Measurements from ENCODE around the gene RABGGTA. TPM values are rescaled to one million over a fixed set of nuclear protein-coding genes. Genes with fewer than 3 reads are reported as not detected.
"Not testable (repeated sequence)": the region's sequence is repeated elsewhere in the genome, so short reads cannot be mapped to it uniquely, and the experiment has no call there.

Gene RABGGTA
- total RNA-seq, 2 experiments from 2014 or later: 37.6 to 42.7 TPM

DNA sequence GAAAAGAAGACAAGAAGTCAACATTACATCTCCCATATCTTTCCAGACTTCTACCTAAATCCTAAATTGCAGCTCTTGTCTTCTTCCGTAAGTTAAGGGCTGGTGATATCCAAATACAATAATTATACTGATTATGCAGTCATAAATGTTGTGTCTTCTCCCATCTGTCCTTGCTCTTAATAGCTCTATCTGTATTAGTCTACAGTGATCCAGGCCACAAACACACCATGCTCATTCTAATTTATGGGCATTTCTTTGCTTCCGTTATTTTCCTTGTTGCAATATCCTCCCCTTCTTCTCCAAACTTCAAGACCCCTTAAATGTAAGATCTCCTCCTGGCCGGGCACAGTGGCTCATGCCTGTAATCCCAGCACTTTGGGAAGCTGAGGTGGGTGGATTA lies 51.9 kb downstream of the RABGGTA start:
- Mint-ChIP-seq H3K27me3 (no peaks in the 10 kb centered on the region), H3K4me1 (ENCODE audit: low read depth) (peaks cover 19% of the 10 kb centered on the region), H3K9me3 (no peaks in the 10 kb centered on the region), H3K4me3 (no peak overlapping the region), H3K36me3 (ENCODE audit: low read depth) (peaks cover 9% of the 10 kb centered on the region), H3K27ac (no peak overlapping the region)
- ChIA-PET POLR2A (interaction anchor here (0.7 to 1.3 kb wide), 5 partner anchors 9 to 58 kb away, joined by 3 to 5 read pairs (median 3); partner anchors contain the start of gene IRF9), CTCF (interaction anchor here (0.7 to 2.6 kb wide), 5 partner anchors 9 to 89 kb away, joined by 3 to 12 read pairs (median 6); partner anchors contain the start of genes CIDEB and TINF2)
- no peak for TF ChIP-seq CTCF (IDR thresholded peaks at IDR 0.05)
- ATAC-seq: no peak
- no peak for DNase-seq
- intact Hi-C loops (cut with micrococcal nuclease): no loop called here

GRCh38 chr14:24219080-24219479 lies 52.3 kb downstream of the RABGGTA start:
- H3K27ac Mint-ChIP-seq: no peak overlapping the region
- no peak for ATAC-seq
- POLR2A ChIA-PET: interaction anchor here (1.1 to 1.3 kb wide), 2 partner anchors 16 to 58 kb away, joined by 3 read pairs; partner anchors contain the start of gene IRF9

GRCh38 chr14:24216876-24217275 lies 54.5 kb downstream of the RABGGTA start:
- intact Hi-C loops (cut with micrococcal nuclease); DNase-seq; H3K27me3 Mint-ChIP-seq; H3K4me3 Mint-ChIP-seq; H3K9me3 Mint-ChIP-seq; ATAC-seq: not testable (repeated sequence)
- CTCF ChIA-PET: interaction anchor here (1.0 to 2.0 kb wide), 5 partner anchors 8 to 84 kb away, joined by 3 to 21 read pairs (median 8); partner anchors contain the start of genes IRF9 and TINF2
- Mint-ChIP-seq H3K36me3 (ENCODE audit: low read depth) (peaks cover 26% of the 10 kb centered on the region), H3K4me1 (ENCODE audit: low read depth) (peaks cover 33% of the 10 kb centered on the region), H3K27ac (peak overlapping the region; percentile 98)
- POLR2A ChIA-PET: interaction anchor here (1.3 to 1.7 kb wide), 3 partner anchors 10 to 16 kb away, joined by 4 to 11 read pairs (median 5); partner anchors contain the start of gene GMPR2

More at GRCh38 chr14:24219080-24219479, 52.3 kb downstream of the RABGGTA start:
- intact Hi-C loops (cut with micrococcal nuclease): no loop called here
- CTCF ChIA-PET: interaction anchor here (0.9 to 2.6 kb wide), 3 partner anchors 10 to 89 kb away, joined by 3 to 12 read pairs (median 6); partner anchors contain the start of gene CIDEB
- peaks cover 22% of the 10 kb centered on the region for H3K4me1 Mint-ChIP-seq (ENCODE audit: low read depth)
- H3K9me3 Mint-ChIP-seq: no peaks in the 10 kb centered on the region
- no peak overlapping the region for H3K4me3 Mint-ChIP-seq
- peaks cover 10% of the 10 kb centered on the region for H3K36me3 Mint-ChIP-seq (ENCODE audit: low read depth)
- no peak for TF ChIP-seq CTCF (IDR thresholded peaks at IDR 0.05)
- no peaks in the 10 kb centered on the region for H3K27me3 Mint-ChIP-seq
- no peak for DNase-seq

- POLR2A ChIA-PET: interaction anchor here (1.1 to 4.1 kb wide), 12 partner anchors 9 to 214 kb away, joined by 3 to 41 read pairs (median 5); partner anchors contain the start of genes DHRS1, GMPR2, IPO4 and IRF9
- peak overlapping the region; percentile 97 for H3K4me3 Mint-ChIP-seq
- peak overlapping the region; percentile 98 for H3K27ac Mint-ChIP-seq
- peaks cover 38% of the 10 kb centered on the region for H3K4me1 Mint-ChIP-seq (ENCODE audit: low read depth)
- peaks cover 31% of the 10 kb centered on the region for H3K36me3 Mint-ChIP-seq (ENCODE audit: low read depth)
- CTCF ChIA-PET: interaction anchor here (0.9 to 3.6 kb wide), 15 partner anchors 9 to 215 kb away, joined by 3 to 25 read pairs (median 5); partner anchors contain the start of genes IRF9, LTB4R, LTB4R2 and TINF2
- no peak for ATAC-seq
- H3K27me3 Mint-ChIP-seq: no peaks in the 10 kb centered on the region
- H3K9me3 Mint-ChIP-seq: no peaks in the 10 kb centered on the region
- intact Hi-C loops (cut with micrococcal nuclease): no loop called here
- DNase-seq: no peak
- no peak for TF ChIP-seq CTCF (IDR thresholded peaks at IDR 0.05)
Observed at GRCh38 chr14:24216345-24216699, 55.1 kb downstream of the RABGGTA start.

Other genes starting within 250 kb of the RABGGTA start
- under 1 TPM; 0.63 to 0.83 TPM for gene CARMIL3, start 219.6 kb downstream of the RABGGTA start, total RNA-seq
- gene CPNE6, start 200.0 kb downstream of the RABGGTA start, total RNA-seq: not detected
- gene PCK2, start 177.3 kb downstream of the RABGGTA start, total RNA-seq: 10 to 100 TPM; 90.3 to 93.1 TPM
- gene DCAF11, start 156.8 kb downstream of the RABGGTA start, total RNA-seq: 10 to 100 TPM; 59.9 to 63.9 TPM
- gene NRL, start 156.6 kb downstream of the RABGGTA start, total RNA-seq: 1 to 10 TPM; 1.8 to 2.5 TPM
- gene FITM1, start 140.9 kb downstream of the RABGGTA start, total RNA-seq: under 1 TPM; 0.56 to 0.69 TPM
- gene PSME1, start 135.4 kb downstream of the RABGGTA start, total RNA-seq: 100 to 1,000 TPM; 451 to 460 TPM
- 10 to 100 TPM; 39.0 to 39.9 TPM for gene EMC9, start 130.0 kb downstream of the RABGGTA start, total RNA-seq
- gene PSME2, start 125.0 kb downstream of the RABGGTA start, total RNA-seq: 100 to 1,000 TPM; 440 TPM
- gene RNF31, start 124.1 kb downstream of the RABGGTA start, total RNA-seq: 10 to 100 TPM; 71.6 to 75.0 TPM
- gene IRF9, start 110.3 kb downstream of the RABGGTA start, total RNA-seq: 100 to 1,000 TPM; 112 to 118 TPM
- 10 to 100 TPM; 25.0 to 32.9 TPM for gene REC8, start 99.5 kb downstream of the RABGGTA start, total RNA-seq
- 100 to 1,000 TPM in 1 of 2 experiments, 10 to 100 TPM in 1; 98.4 to 102 TPM for gene IPO4, start 82.8 kb downstream of the RABGGTA start, total RNA-seq
- 10 to 100 TPM; 16.3 to 18.0 TPM for gene TM9SF1, start 76.2 kb downstream of the RABGGTA start, total RNA-seq
- under 1 TPM in 1 of 2 experiments, not detected in 1; 0.18 TPM for gene TSSK4, start 65.9 kb downstream of the RABGGTA start, total RNA-seq
- 10 to 100 TPM; 55.6 to 61.8 TPM for gene CHMP4A, start 58.1 kb downstream of the RABGGTA start, total RNA-seq
- 10 to 100 TPM; 11.2 to 11.3 TPM for gene MDP1, start 55.5 kb downstream of the RABGGTA start, total RNA-seq
- 100 to 1,000 TPM; 167 to 172 TPM for gene NEDD8, start 39.2 kb downstream of the RABGGTA start, total RNA-seq
- gene GMPR2, start 38.7 kb downstream of the RABGGTA start, total RNA-seq: 10 to 100 TPM; 45.6 to 49.3 TPM
- 10 to 100 TPM; 77.4 to 84.9 TPM for gene TINF2, start 29.0 kb downstream of the RABGGTA start, total RNA-seq
- 1 to 10 TPM; 3.0 to 3.1 TPM for gene TGM1, start 8.4 kb downstream of the RABGGTA start, total RNA-seq
- gene DHRS1, start 28.2 kb upstream of the RABGGTA start, total RNA-seq: 10 to 100 TPM; 11.9 to 13.6 TPM
- gene NOP9, start 28.3 kb upstream of the RABGGTA start, total RNA-seq: 10 to 100 TPM; 33.5 to 33.6 TPM
- gene CIDEB, start 36.4 kb upstream of the RABGGTA start, total RNA-seq: 10 to 100 TPM; 12.1 to 13.6 TPM
- gene LTB4R2, start 38.5 kb upstream of the RABGGTA start, total RNA-seq: 10 to 100 TPM in 1 of 2 experiments, 1 to 10 TPM in 1; 9.6 to 12.0 TPM
- gene LTB4R, start 39.9 kb upstream of the RABGGTA start, total RNA-seq: 10 to 100 TPM; 11.6 to 11.7 TPM
- 1 to 10 TPM; 1.3 to 1.5 TPM for gene ADCY4, start 63.5 kb upstream of the RABGGTA start, total RNA-seq
- 1 to 10 TPM; 5.9 to 6.5 TPM for gene RIPK3, start 68.4 kb upstream of the RABGGTA start, total RNA-seq
- 1 to 10 TPM; 1.3 to 2.0 TPM for gene NFATC4, start 96.6 kb upstream of the RABGGTA start, total RNA-seq
- under 1 TPM; 0.05 to 0.27 TPM for gene NYNRIN, start 127.4 kb upstream of the RABGGTA start, total RNA-seq
- 1 to 10 TPM; 2.9 TPM for gene CBLN3, start 158.1 kb upstream of the RABGGTA start, total RNA-seq
- 10 to 100 TPM; 47.5 to 51.7 TPM for gene KHNYN, start 158.4 kb upstream of the RABGGTA start, total RNA-seq
- gene SDR39U1, start 171.2 kb upstream of the RABGGTA start, total RNA-seq: 10 to 100 TPM; 43.6 to 55.5 TPM
- under 1 TPM in 1 of 2 experiments, not detected in 1; 0.34 TPM for gene CMA1, start 236.7 kb upstream of the RABGGTA start, total RNA-seq

All from activated CD8-positive, alpha-beta T cell treated with anti-CD3 and anti-CD28 coated beads for 36 hours (primary cell).